Measurements from ENCODE around the gene RAP1A. TPM values are rescaled to one million over a fixed set of nuclear protein-coding genes. Genes with fewer than 3 reads are reported as not detected.
A peak's percentile ranks its signal among the peaks of the same experiment; 100 is the strongest.

The RAP1A gene
- total RNA-seq, 1 experiment from 2014 or later = 55.3 TPM

DNA sequence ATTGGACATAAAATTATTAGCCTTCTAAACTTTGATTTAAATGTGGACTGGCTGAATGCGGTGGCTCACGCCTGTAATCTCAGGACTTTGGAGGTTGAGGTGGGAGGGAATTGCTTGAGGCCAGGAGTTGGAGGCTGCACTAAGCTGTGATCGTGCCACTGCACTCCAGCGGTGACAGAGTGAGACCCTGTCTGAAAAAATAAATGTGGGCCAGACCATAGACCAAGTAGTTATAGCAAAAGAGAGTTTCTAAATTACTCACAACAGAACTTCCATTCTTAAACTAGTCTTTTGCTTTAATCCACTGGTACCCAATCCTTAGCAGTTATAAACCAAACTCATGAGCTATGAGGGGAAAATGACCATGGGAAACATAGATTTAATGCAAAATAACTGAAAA is 35.2 kb downstream of the RAP1A start:
- H3K36me3 ChIP-seq (ENCODE audit: insufficient read depth, low read length) = no peaks in the 10 kb centered on the region
- no peak overlapping the region for H3K4me3 ChIP-seq (ENCODE audit: low read length)
- peaks cover 85% of the 10 kb centered on the region for H3K79me2 ChIP-seq (ENCODE audit: low read length)
- H3K4me1 ChIP-seq (ENCODE audit: low read length) = peaks cover 52% of the 10 kb centered on the region
- H3K9me3 ChIP-seq (ENCODE audit: low read length) = no peaks in the 10 kb centered on the region
- H3K9me2 ChIP-seq (replicated peaks; ENCODE audit: insufficient read depth, low read length) = no peaks in the 10 kb centered on the region
- no peak for DNase-seq
- H3K4me2 ChIP-seq (ENCODE audit: low read depth, low read length, poor library complexity, severe bottlenecking) = no peak overlapping the region
- H3K27me3 ChIP-seq (ENCODE audit: low read length) = no peaks in the 10 kb centered on the region
- no peak overlapping the region for H3K9ac ChIP-seq (ENCODE audit: low read length)
- no peak overlapping the region for H2AFZ ChIP-seq (ENCODE audit: low read length)
- H3K27ac ChIP-seq (ENCODE audit: low read length) = peak overlapping the region; percentile 11; the same call in 1 of the 2 replicates
- no peaks in the 10 kb centered on the region for H4K20me1 ChIP-seq (ENCODE audit: insufficient read depth, low read depth, low read length)

DNA sequence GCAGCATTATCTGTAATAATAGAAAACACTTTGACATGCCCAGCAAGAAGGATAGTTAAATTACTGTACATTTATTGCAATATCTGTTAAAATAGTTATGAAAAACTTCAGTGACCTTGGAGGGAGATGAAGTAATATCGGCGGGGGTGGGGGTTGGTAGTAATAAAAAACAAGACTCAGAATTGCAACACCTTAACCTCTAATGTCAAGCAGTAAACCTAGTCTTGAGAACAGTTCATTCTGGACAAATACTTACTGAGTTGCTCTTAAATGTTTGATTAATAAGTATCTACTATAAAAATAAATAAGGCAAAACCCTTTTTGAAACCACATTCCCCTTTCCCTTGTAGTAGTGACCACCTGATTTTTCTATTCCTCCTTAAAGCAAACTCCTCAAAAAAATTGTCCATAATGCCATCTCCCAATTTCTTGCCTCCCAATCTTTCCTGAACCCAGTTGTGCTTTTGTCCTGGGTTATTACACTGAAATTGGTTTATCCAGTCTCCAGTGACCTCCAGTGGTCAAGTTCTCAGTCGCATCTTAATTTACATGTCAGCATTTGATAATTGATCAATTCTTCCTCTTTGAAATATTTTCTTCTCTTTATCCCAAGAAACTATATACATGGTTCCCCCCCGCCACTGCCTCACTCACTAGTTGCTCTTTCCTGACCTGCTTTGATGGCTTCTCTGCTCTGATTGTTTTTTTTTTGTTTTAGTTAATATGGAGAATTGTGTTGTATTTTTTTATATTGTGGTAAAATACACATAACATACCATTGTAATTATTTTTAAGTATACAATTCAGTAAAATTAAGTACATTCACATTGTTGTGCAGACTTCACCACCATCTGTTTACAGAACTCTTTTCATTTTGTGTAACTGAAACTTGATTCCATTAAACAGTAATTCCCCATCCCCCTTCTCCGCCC is 36.8 kb downstream of the RAP1A start:
- H3K4me1 ChIP-seq (ENCODE audit: low read length) = peaks cover 66% of the 10 kb centered on the region
- H3K4me2 ChIP-seq (ENCODE audit: low read depth, low read length, poor library complexity, severe bottlenecking) = peak overlapping the region; percentile 17
- no peak overlapping the region for H3K9ac ChIP-seq (ENCODE audit: low read length)
- no peaks in the 10 kb centered on the region for H4K20me1 ChIP-seq (ENCODE audit: insufficient read depth, low read depth, low read length)
- H3K4me3 ChIP-seq (ENCODE audit: low read length) = no peak overlapping the region
- no peak overlapping the region for H2AFZ ChIP-seq (ENCODE audit: low read length)
- H3K9me2 ChIP-seq (replicated peaks; ENCODE audit: insufficient read depth, low read length) = no peaks in the 10 kb centered on the region
- DNase-seq = peak; percentile 62
- H3K27me3 ChIP-seq (ENCODE audit: low read length) = no peaks in the 10 kb centered on the region
- H3K36me3 ChIP-seq (ENCODE audit: insufficient read depth, low read length) = no peaks in the 10 kb centered on the region
- H3K9me3 ChIP-seq (ENCODE audit: low read length) = no peaks in the 10 kb centered on the region
- no peak overlapping the region for H3K27ac ChIP-seq (ENCODE audit: low read length)
- H3K79me2 ChIP-seq (ENCODE audit: low read length) = peaks cover 86% of the 10 kb centered on the region

DNA sequence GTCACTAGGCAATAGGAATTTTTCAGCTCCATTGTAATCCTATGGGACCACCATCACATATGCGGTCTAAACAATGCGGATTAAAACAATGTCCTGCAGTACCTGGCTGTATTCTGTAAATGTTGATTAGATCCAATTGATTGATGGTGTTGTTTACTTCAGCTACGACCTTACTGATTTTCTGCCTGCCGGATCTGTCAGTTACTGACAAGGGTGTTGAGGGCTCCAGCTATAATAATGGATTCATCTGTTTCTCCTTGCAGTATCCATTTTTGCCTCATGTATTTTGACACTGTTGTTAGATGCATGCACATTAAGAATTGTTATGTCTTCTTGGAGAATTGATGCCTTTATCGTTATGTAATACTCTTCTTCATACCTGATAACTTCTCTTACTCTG is 39.0 kb downstream of the RAP1A start:
- no peak overlapping the region for H3K27ac ChIP-seq (ENCODE audit: low read length)
- no peaks in the 10 kb centered on the region for H3K9me2 ChIP-seq (replicated peaks; ENCODE audit: insufficient read depth, low read length)
- H3K9me3 ChIP-seq (ENCODE audit: low read length) = no peaks in the 10 kb centered on the region
- no peak overlapping the region for H3K9ac ChIP-seq (ENCODE audit: low read length)
- no peaks in the 10 kb centered on the region for H3K27me3 ChIP-seq (ENCODE audit: low read length)
- no peaks in the 10 kb centered on the region for H3K36me3 ChIP-seq (ENCODE audit: insufficient read depth, low read length)
- H4K20me1 ChIP-seq (ENCODE audit: insufficient read depth, low read depth, low read length) = no peaks in the 10 kb centered on the region
- H3K4me2 ChIP-seq (ENCODE audit: low read depth, low read length, poor library complexity, severe bottlenecking) = peak overlapping the region; percentile 9
- peaks cover 58% of the 10 kb centered on the region for H3K4me1 ChIP-seq (ENCODE audit: low read length)
- DNase-seq = no peak
- H2AFZ ChIP-seq (ENCODE audit: low read length) = no peak overlapping the region
- no peak overlapping the region for H3K4me3 ChIP-seq (ENCODE audit: low read length)
- H3K79me2 ChIP-seq (ENCODE audit: low read length) = peaks cover 87% of the 10 kb centered on the region

DNA sequence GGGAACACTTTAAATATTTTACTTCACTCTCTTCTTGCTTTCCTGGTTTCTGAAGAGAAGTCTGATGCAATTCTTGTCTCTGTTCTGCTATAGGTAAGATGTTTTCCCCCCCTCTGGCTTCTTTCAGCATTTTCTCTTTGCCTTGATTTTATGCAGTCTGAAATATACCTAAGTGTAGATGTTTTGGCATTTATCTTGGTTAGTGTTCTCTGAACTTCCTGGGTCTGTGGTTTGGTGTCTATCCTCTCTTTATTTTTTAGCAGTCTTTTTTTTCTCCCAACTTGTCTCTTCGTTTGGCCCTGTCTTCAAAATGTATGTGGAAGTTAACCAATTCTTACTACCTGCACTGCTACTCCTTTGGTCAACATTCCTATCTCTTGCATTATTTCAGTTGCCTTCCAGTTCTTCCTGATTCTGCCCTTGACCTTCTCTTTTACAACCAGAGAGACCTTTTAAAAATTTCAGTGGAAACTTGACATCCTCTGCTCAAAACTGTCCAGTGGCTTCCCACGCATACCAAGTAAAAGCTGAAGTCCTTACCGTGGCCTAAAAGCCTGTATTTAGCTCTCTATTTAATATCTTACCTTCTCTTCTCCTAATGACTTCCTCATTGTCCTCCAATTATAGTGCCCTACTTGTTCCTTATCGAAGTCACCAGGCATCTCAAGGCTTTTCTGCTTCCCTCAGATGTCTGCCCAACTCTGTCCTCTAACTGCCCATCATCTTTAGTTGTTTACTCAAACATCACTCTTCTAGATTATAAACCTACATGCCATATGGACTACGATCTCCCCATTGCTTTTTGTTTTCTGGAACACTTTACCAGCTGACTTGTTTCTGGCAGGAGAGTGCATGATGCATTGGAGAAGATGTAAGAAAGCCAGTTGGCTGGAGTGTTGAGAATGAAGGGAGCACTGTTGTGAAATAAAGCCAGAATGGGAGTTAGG is 40.9 kb downstream of the RAP1A start:
- Histone ChIP-seq H3K27ac (ENCODE audit: low read length) (peak overlapping the region; percentile 77), H3K79me2 (ENCODE audit: low read length) (peaks cover 88% of the 10 kb centered on the region), H3K4me2 (ENCODE audit: low read depth, low read length, poor library complexity, severe bottlenecking) (peak overlapping the region; percentile 46), H3K4me3 (ENCODE audit: low read length) (no peak overlapping the region), H3K9me2 (replicated peaks; ENCODE audit: insufficient read depth, low read length) (no peaks in the 10 kb centered on the region), H3K27me3 (ENCODE audit: low read length) (no peaks in the 10 kb centered on the region), H3K9me3 (ENCODE audit: low read length) (no peaks in the 10 kb centered on the region), H2AFZ (ENCODE audit: low read length) (no peak overlapping the region), H3K36me3 (ENCODE audit: insufficient read depth, low read length) (no peaks in the 10 kb centered on the region), H3K4me1 (ENCODE audit: low read length) (peaks cover 64% of the 10 kb centered on the region), H3K9ac (ENCODE audit: low read length) (peak overlapping the region; percentile 43), H4K20me1 (ENCODE audit: insufficient read depth, low read depth, low read length) (no peaks in the 10 kb centered on the region)
- peak; percentile 59 for DNase-seq

DNA sequence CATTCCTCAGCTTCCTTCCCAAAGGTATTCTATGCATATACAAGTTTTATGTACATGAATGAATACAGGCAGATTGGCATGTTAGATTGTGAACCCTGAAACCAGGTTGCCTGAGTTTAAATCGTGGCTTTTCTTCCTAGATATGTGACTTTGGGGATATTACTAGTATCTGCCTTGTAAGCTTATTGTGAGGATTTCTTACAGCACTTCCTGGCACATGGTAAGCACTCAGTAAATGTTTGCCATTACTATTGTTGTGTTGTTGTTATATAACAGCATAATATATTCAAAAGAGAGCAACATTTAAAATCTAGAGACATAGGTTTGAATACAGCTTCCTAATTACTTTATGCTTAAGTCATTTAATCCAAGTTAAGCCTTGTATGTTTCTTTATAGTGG is 45.1 kb downstream of the RAP1A start:
- H3K9me2 ChIP-seq (replicated peaks; ENCODE audit: insufficient read depth, low read length) = no peaks in the 10 kb centered on the region
- DNase-seq = no peak
- no peak overlapping the region for H3K4me3 ChIP-seq (ENCODE audit: low read length)
- H4K20me1 ChIP-seq (ENCODE audit: insufficient read depth, low read depth, low read length) = no peaks in the 10 kb centered on the region
- H3K27ac ChIP-seq (ENCODE audit: low read length) = peak overlapping the region; percentile 89
- peaks cover 87% of the 10 kb centered on the region for H3K79me2 ChIP-seq (ENCODE audit: low read length)
- peak overlapping the region; percentile 63 for H3K4me2 ChIP-seq (ENCODE audit: low read depth, low read length, poor library complexity, severe bottlenecking)
- no peak overlapping the region for H2AFZ ChIP-seq (ENCODE audit: low read length)
- no peaks in the 10 kb centered on the region for H3K36me3 ChIP-seq (ENCODE audit: insufficient read depth, low read length)
- no peaks in the 10 kb centered on the region for H3K27me3 ChIP-seq (ENCODE audit: low read length)
- H3K9ac ChIP-seq (ENCODE audit: low read length) = no peak overlapping the region
- peaks cover 70% of the 10 kb centered on the region for H3K4me1 ChIP-seq (ENCODE audit: low read length)
- H3K9me3 ChIP-seq (ENCODE audit: low read length) = no peaks in the 10 kb centered on the region

DNA sequence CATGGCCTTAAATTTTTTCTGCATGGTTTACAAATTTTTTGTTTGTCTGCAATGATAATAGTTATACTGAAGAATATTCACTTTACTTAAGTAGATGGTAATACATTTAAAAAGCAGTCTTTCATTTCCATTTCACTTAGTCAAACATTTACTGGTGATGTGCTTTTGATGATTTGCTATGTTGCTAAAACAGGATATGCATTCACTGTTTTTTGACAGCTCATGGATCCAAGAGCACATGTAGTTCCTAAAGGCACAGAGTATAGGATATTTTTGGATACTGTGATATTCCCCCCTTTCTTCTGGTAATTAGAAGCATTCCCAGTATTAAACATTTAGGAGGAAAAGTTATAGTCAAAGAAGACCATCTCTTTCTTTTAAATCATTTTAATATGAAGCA is 45.9 kb downstream of the RAP1A start:
- Histone ChIP-seq H3K79me2 (ENCODE audit: low read length) (peaks cover 87% of the 10 kb centered on the region), H3K27me3 (ENCODE audit: low read length) (no peaks in the 10 kb centered on the region), H3K27ac (ENCODE audit: low read length) (peak overlapping the region; percentile 89), H3K9me2 (replicated peaks; ENCODE audit: insufficient read depth, low read length) (no peaks in the 10 kb centered on the region), H3K4me2 (ENCODE audit: low read depth, low read length, poor library complexity, severe bottlenecking) (peak overlapping the region; percentile 63), H3K36me3 (ENCODE audit: insufficient read depth, low read length) (no peaks in the 10 kb centered on the region), H3K9me3 (ENCODE audit: low read length) (no peaks in the 10 kb centered on the region), H4K20me1 (ENCODE audit: insufficient read depth, low read depth, low read length) (no peaks in the 10 kb centered on the region), H3K4me1 (ENCODE audit: low read length) (peaks cover 65% of the 10 kb centered on the region), H2AFZ (ENCODE audit: low read length) (no peak overlapping the region), H3K9ac (ENCODE audit: low read length) (no peak overlapping the region), H3K4me3 (ENCODE audit: low read length) (no peak overlapping the region)
- no peak for DNase-seq

DNA sequence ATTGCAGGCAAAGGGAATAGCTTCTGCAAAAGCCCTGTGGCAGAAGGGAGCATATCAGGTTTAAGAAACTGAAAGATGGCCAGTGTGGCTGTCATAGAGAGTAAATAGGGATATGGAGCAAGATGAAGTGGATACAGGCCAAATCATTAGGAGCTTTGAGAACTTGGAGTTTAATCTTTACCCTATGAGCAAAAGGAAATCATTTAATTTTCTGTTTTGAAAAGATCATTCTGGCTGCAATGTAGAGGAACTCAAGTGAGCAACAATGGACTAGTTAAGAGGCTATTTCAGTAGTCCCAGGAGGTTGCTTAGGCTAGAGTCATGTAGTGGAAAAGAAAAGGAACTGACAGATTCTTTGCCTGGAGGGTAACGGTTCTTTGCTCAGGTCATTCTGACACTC is 47.2 kb downstream of the RAP1A start:
- Histone ChIP-seq H3K9me2 (replicated peaks; ENCODE audit: insufficient read depth, low read length) (no peaks in the 10 kb centered on the region), H3K9ac (ENCODE audit: low read length) (peak overlapping the region; percentile 34), H3K9me3 (ENCODE audit: low read length) (no peaks in the 10 kb centered on the region), H3K27me3 (ENCODE audit: low read length) (no peaks in the 10 kb centered on the region), H3K36me3 (ENCODE audit: insufficient read depth, low read length) (no peaks in the 10 kb centered on the region), H4K20me1 (ENCODE audit: insufficient read depth, low read depth, low read length) (no peaks in the 10 kb centered on the region), H3K79me2 (ENCODE audit: low read length) (peaks cover 92% of the 10 kb centered on the region), H3K27ac (ENCODE audit: low read length) (peak overlapping the region; percentile 89), H2AFZ (ENCODE audit: low read length) (no peak overlapping the region), H3K4me2 (ENCODE audit: low read depth, low read length, poor library complexity, severe bottlenecking) (peak overlapping the region; percentile 63), H3K4me1 (ENCODE audit: low read length) (peaks cover 58% of the 10 kb centered on the region), H3K4me3 (ENCODE audit: low read length) (peak overlapping the region; percentile 29)
- peak; percentile 84 for DNase-seq

DNA sequence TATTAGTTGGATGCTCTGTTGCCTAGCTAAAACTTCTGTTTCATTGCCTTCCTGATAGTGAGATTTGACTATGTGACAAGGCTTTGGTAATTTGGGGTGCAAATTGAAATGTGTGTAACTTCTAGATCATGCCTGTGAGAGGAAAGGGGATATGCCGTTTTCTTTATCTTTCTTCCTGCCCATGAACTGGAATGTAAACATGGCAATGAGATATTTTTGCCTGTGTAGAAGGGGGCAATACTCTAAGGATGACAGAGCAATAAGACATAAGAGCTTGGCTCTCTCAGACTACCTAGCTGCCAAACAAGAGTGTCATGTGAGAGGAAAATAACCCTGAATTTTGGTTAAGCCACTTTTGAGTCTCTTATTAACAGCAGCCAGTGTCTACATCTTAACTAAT is 49.7 kb downstream of the RAP1A start:
- Histone ChIP-seq H3K4me1 (ENCODE audit: low read length) (peaks cover 58% of the 10 kb centered on the region), H3K79me2 (ENCODE audit: low read length) (peaks cover 95% of the 10 kb centered on the region)

More for the DNA sequence above, 49.7 kb downstream of the RAP1A start:
- no peaks in the 10 kb centered on the region for H3K9me3 ChIP-seq (ENCODE audit: low read length)
- no peak for DNase-seq
- no peaks in the 10 kb centered on the region for H3K36me3 ChIP-seq (ENCODE audit: insufficient read depth, low read length)
- H3K4me3 ChIP-seq (ENCODE audit: low read length) = no peak overlapping the region; the same call in 1 of the 2 replicates
- peak overlapping the region; percentile 35 for H3K4me2 ChIP-seq (ENCODE audit: low read depth, low read length, poor library complexity, severe bottlenecking)
- H4K20me1 ChIP-seq (ENCODE audit: insufficient read depth, low read depth, low read length) = no peaks in the 10 kb centered on the region
- H3K27ac ChIP-seq (ENCODE audit: low read length) = peak overlapping the region; percentile 72
- no peaks in the 10 kb centered on the region for H3K9me2 ChIP-seq (replicated peaks; ENCODE audit: insufficient read depth, low read length)
- no peaks in the 10 kb centered on the region for H3K27me3 ChIP-seq (ENCODE audit: low read length)
- H3K9ac ChIP-seq (ENCODE audit: low read length) = peak overlapping the region; percentile 20; the same call in 1 of the 2 replicates
- no peak overlapping the region for H2AFZ ChIP-seq (ENCODE audit: low read length)

Data from Karpas-422 (cell line).